HepG2 (cell line): ENCODE data around the gene PSD. TPM values are rescaled to one million over a fixed set of nuclear protein-coding genes. Genes with fewer than 3 reads are reported as not detected.
A peak's percentile ranks its signal among the peaks of the same experiment; 100 is the strongest.

ENCODE experiments used
- ARHGAP35 ChIP-seq: sonication (generic); formaldehyde crosslinking; IDR thresholded peaks from 2 replicates; pipeline ENCODE4 v1.9.0; 2022; ENCODE audit warnings: mild to moderate bottlenecking, inconsistent platforms, moderate library complexity, missing genetic modification reagents, borderline replicate concordance
- BRCA1 ChIP-seq: sonication (generic); formaldehyde crosslinking; IDR thresholded peaks from 2 replicates; pipeline ENCODE4 v1.4.0; 2020; ENCODE audit warnings: missing genetic modification reagents
- BRD4 ChIP-seq: sonication (generic); formaldehyde crosslinking; IDR thresholded peaks from 2 replicates; pipeline ENCODE4 v1.4.0; 2020; ENCODE audit warnings: missing genetic modification reagents
- EEA1 ChIP-seq: sonication (generic); formaldehyde crosslinking; IDR thresholded peaks from 2 replicates; pipeline ENCODE4 v1.5.1; 2020; ENCODE audit warnings: mild to moderate bottlenecking, missing genetic modification reagents, borderline replicate concordance
- EZH2 ChIP-seq: conservative IDR thresholded peaks from 2 replicates; pipeline ENCODE4 v1.6.1; 2012; ENCODE audit warnings: mild to moderate bottlenecking, low read depth, low read length, moderate library complexity
- HNF4A ChIP-seq: sonication (generic); formaldehyde crosslinking; IDR thresholded peaks from 2 replicates; pipeline ENCODE4 v1.4.0; 2020; ENCODE audit warnings: missing genetic modification reagents
- HNRNPK ChIP-seq: fragments of 200-400 bp; formaldehyde crosslinking; IDR thresholded peaks from 2 replicates; pipeline ENCODE4 v1.6.1; 2018; ENCODE audit warnings: low read length, low read depth, moderate library complexity, mild to moderate bottlenecking; ENCODE audit not compliant: poor library complexity, severe bottlenecking
- ISX ChIP-seq: sonication (generic); formaldehyde crosslinking; conservative IDR thresholded peaks from 2 replicates; pipeline ENCODE4 v1.5.0; 2020; ENCODE audit warnings: missing genetic modification reagents
- KDM5B ChIP-seq: sonication (generic); formaldehyde crosslinking; IDR thresholded peaks from 2 replicates; pipeline ENCODE4 v1.4.0; 2020; ENCODE audit warnings: missing genetic modification reagents, mild to moderate bottlenecking, borderline replicate concordance
- NR3C1 ChIP-seq: sonication (generic); formaldehyde crosslinking; IDR thresholded peaks from 2 replicates; pipeline ENCODE4 v1.4.0; 2020; ENCODE audit warnings: missing genetic modification reagents
- POGZ ChIP-seq: sonication (generic); formaldehyde crosslinking; IDR thresholded peaks from 2 replicates; pipeline ENCODE4 v1.4.0; 2020; ENCODE audit warnings: mild to moderate bottlenecking, missing genetic modification reagents
- RBM22 ChIP-seq: fragments of 200-400 bp; formaldehyde crosslinking; optimal IDR thresholded peaks from 2 replicates; pipeline ENCODE3; 2017; ENCODE audit warnings: mild to moderate bottlenecking, low read length, moderate library complexity
- RORA ChIP-seq: sonication (generic); formaldehyde crosslinking; IDR thresholded peaks from 2 replicates; pipeline ENCODE4 v1.5.0; 2020; ENCODE audit warnings: mild to moderate bottlenecking, missing genetic modification reagents, moderate library complexity
- SP4 ChIP-seq: sonication (generic); formaldehyde crosslinking; IDR thresholded peaks from 2 replicates; pipeline ENCODE4 v1.8.1; 2023; ENCODE audit warnings: mild to moderate bottlenecking, missing genetic modification reagents
- ZC3H4 ChIP-seq: sonication (generic); formaldehyde crosslinking; IDR thresholded peaks from 2 replicates; pipeline ENCODE4 v1.4.0; 2020; ENCODE audit warnings: missing genetic modification reagents, borderline replicate concordance
- ZNF431 ChIP-seq: sonication (generic); formaldehyde crosslinking; IDR thresholded peaks from 2 replicates; pipeline ENCODE4 v1.9.0; 2022; ENCODE audit warnings: missing genetic modification reagents, low read depth, mild to moderate bottlenecking, borderline replicate concordance
- ZNF530 ChIP-seq: sonication (generic); formaldehyde crosslinking; IDR thresholded peaks from 2 replicates; pipeline ENCODE4 v1.5.0; 2020; ENCODE audit warnings: low read depth, mild to moderate bottlenecking, missing genetic modification reagents
- ZNF543 ChIP-seq: sonication (generic); formaldehyde crosslinking; IDR thresholded peaks from 2 replicates; pipeline ENCODE4 v1.4.0; 2020; ENCODE audit warnings: mild to moderate bottlenecking, missing genetic modification reagents
- polyA plus RNA-seq, 8 experiments: library from polyadenylated mRNA; depleted of rRNA in 3 of 8; stranded (reverse) in 7 of 8; unstranded in 1 of 8; fragments of >200 nt; fragmentation: Illumina TruSeq in 4 of 8; extraction: Trizol in 4 of 8; gene quantifications; 2 replicates each; pipeline versions ENCODE4 v1.2.1 to v1.2.3, GENCODE V29; 2011 to 2016; ENCODE audit warnings: low read depth in 4 of 8, missing spikeins in 1 of 8, mixed read lengths in 1 of 8; ENCODE audit not compliant: insufficient read depth in 1 of 8
- total RNA-seq, 5 experiments: library from RNA; depleted of rRNA; stranded (reverse); fragments of >200 nt; fragmentation: Illumina TruSeq; extraction: Trizol; gene quantifications; 2 replicates each; pipeline ENCODE4 v1.2.3, GENCODE V29; 2016; ENCODE audit warnings: low read depth in 1 of 5
- TF ChIP-seq, protein P1 (sequence below): IDR thresholded peaks from 2 replicates; pipeline ENCODE4 v1.6.1; 2016; ENCODE audit warnings: mild to moderate bottlenecking
- TF ChIP-seq, protein P2 (sequence below): sonication (generic); formaldehyde crosslinking; conservative IDR thresholded peaks from 2 replicates; pipeline ENCODE4 v1.4.0; 2020; ENCODE audit warnings: missing genetic modification reagents
- TF ChIP-seq, protein P3 (sequence below): sonication (generic); formaldehyde crosslinking; conservative IDR thresholded peaks from 2 replicates; pipeline ENCODE4 v1.4.0; 2020; ENCODE audit warnings: mild to moderate bottlenecking, missing genetic modification reagents, moderate library complexity

Gene PSD
- total and polyA plus RNA-seq, 2 of the 13 experiments (the other 11 are each of a cell fraction or from before 2014, with no cell fraction given) = 0.35 to 0.58 TPM

DNA sequence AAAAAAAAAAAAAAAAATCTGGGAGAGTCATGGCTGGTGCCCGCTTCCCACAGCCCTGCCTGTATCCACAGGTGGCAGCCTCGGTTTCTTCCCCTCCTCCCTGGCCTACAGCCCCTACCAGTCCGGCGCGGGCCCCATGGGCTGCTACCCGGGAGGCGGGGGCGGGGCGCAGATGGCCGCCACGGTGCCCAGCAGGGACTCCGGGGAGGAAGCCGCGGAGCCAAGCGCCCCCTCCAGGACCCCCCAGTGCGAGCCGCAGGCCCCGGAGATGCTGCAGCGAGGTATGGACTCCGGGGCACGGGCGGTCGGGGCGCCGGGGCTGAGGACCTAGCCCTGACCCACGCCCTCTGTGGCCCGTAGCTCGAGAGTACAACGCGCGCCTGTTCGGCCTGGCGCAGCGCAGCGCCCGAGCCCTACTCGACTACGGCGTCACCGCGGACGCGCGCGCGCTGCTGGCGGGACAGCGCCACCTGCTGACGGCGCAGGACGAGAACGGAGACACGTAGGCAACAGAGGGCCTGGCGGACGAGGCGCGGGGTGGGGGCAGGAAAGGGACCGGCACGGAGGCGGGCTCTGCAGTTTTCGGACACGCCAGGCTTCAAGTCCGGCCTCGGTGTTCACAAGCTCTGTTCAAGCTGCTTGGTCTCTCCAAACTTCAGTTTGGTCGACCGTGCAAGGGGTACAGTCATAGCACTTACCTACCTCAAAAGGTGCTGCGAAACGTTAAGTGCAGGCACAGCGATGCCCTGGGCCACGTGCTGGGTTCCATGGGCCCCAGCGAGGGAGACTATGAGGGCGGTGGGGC is 19.2 kb downstream of the PSD start (continued):
- no peak for TF ChIP-seq ZNF543
- TF ChIP-seq, protein P1, sequence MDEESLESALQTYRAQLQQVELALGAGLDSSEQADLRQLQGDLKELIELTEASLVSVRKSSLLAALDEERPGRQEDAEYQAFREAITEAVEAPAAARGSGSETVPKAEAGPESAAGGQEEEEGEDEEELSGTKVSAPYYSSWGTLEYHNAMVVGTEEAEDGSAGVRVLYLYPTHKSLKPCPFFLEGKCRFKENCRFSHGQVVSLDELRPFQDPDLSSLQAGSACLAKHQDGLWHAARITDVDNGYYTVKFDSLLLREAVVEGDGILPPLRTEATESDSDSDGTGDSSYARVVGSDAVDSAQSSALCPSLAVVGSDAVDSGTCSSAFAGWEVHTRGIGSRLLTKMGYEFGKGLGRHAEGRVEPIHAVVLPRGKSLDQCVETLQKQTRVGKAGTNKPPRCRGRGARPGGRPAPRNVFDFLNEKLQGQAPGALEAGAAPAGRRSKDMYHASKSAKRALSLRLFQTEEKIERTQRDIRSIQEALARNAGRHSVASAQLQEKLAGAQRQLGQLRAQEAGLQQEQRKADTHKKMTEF (CRISPR knock-in tag) = peak; percentile 94
- TF ChIP-seq, protein P2, sequence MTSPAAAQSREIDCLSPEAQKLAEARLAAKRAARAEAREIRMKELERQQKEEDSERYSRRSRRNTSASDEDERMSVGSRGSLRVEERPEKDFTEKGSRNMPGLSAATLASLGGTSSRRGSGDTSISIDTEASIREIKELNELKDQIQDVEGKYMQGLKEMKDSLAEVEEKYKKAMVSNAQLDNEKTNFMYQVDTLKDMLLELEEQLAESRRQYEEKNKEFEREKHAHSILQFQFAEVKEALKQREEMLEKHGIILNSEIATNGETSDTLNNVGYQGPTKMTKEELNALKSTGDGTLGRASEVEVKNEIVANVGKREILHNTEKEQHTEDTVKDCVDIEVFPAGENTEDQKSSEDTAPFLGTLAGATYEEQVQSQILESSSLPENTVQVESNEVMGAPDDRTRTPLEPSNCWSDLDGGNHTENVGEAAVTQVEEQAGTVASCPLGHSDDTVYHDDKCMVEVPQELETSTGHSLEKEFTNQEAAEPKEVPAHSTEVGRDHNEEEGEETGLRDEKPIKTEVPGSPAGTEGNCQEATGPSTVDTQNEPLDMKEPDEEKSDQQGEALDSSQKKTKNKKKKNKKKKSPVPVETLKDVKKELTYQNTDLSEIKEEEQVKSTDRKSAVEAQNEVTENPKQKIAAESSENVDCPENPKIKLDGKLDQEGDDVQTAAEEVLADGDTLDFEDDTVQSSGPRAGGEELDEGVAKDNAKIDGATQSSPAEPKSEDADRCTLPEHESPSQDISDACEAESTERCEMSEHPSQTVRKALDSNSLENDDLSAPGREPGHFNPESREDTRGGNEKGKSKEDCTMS (CRISPR knock-in tag) = no peak
- TF ChIP-seq HNF4A (CRISPR knock-in tag) = peak; percentile 48; the same call in 1 of the 2 replicates
- peak; percentile 89 for TF ChIP-seq POGZ (CRISPR knock-in tag)
- no peak for TF ChIP-seq RBM22
- TF ChIP-seq NR3C1 (CRISPR knock-in tag) = no peak
- TF ChIP-seq EZH2 = no peak
- peak; percentile 87 for TF ChIP-seq ARHGAP35 (CRISPR knock-in tag)
- peak; percentile 72 for TF ChIP-seq HNRNPK
- peak; percentile 91 for TF ChIP-seq SP4 (CRISPR knock-in tag)
- no peak for TF ChIP-seq ISX (CRISPR knock-in tag)
- TF ChIP-seq ZNF431 (CRISPR knock-in tag) = no peak
- peak; percentile 92 for TF ChIP-seq KDM5B (CRISPR knock-in tag)
- TF ChIP-seq BRCA1 (CRISPR knock-in tag) = no peak
- peak; percentile 69; the same call in 1 of the 2 replicates for TF ChIP-seq BRD4
- TF ChIP-seq ZNF530 (CRISPR knock-in tag) = no peak
- no peak for TF ChIP-seq ZC3H4
- 0 out of 2 replicates have a peak, but pooled peaks have one; percentile 44 for TF ChIP-seq EEA1 (CRISPR knock-in tag)
- no peak for TF ChIP-seq RORA (CRISPR knock-in tag)
- TF ChIP-seq, protein P3, sequence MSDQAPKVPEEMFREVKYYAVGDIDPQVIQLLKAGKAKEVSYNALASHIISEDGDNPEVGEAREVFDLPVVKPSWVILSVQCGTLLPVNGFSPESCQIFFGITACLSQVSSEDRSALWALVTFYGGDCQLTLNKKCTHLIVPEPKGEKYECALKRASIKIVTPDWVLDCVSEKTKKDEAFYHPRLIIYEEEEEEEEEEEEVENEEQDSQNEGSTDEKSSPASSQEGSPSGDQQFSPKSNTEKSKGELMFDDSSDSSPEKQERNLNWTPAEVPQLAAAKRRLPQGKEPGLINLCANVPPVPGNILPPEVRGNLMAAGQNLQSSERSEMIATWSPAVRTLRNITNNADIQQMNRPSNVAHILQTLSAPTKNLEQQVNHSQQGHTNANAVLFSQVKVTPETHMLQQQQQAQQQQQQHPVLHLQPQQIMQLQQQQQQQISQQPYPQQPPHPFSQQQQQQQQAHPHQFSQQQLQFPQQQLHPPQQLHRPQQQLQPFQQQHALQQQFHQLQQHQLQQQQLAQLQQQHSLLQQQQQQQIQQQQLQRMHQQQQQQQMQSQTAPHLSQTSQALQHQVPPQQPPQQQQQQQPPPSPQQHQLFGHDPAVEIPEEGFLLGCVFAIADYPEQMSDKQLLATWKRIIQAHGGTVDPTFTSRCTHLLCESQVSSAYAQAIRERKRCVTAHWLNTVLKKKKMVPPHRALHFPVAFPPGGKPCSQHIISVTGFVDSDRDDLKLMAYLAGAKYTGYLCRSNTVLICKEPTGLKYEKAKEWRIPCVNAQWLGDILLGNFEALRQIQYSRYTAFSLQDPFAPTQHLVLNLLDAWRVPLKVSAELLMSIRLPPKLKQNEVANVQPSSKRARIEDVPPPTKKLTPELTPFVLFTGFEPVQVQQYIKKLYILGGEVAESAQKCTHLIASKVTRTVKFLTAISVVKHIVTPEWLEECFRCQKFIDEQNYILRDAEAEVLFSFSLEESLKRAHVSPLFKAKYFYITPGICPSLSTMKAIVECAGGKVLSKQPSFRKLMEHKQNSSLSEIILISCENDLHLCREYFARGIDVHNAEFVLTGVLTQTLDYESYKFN (CRISPR knock-in tag) = 0 out of 2 replicates have a peak, but pooled peaks have one; percentile 37
